ENCODE data around the gene DLG2. TPM values are rescaled to one million over a fixed set of nuclear protein-coding genes. Genes with fewer than 3 reads are reported as not detected.

Gene DLG2
- total RNA-seq, 4 donors from 2014 or later = 7.3 to 14.1 (median 11.1) TPM

DNA sequence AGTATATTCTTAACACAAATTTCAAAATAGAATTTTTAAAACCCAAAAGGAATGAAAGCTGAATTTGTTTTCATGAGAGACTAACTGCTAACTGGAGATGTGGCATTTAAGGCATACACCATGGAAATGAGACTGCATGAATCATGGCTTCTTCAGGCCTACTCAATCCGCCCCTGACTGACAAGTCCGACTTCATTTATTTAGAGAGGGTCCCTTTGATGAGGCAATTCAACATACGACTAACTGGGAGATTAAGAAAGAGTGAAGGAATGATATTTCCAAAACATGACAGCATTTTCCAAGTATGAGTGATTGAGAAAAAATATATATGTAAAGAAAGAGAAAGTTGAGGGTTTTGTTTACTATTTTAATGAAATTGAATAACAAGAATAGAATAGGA lies 720.1 kb downstream of the DLG2 start:
- intact Hi-C loops (cut with DNase I) = no loop called here
- WGBS = 53% methylated on average over 3 of the region's 3 CpGs

DNA sequence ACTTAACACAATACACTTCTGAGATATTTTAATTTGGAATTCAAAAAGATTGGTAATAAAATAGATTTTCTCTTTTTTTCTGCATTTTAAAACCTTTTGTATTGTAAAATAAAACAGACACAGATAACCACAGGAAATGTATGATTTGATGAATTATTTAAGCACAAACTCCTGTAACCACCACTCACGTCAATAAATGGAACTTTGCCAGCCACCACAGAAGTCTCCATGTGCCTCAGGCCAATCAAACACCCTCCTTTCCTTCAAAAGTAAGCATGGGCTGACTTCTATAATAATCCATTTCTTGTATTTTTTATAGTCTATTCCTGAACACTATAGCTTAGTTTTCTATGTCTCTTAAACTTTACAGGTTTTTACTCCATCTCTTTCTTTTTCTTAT lies 721.7 kb downstream of the DLG2 start:
- Histone ChIP-seq H3K4me1 (peaks cover 0 to 4% (median 0%) of the 10 kb centered on the region in 4 donors), H3K36me3 (no peaks in the 10 kb centered on the region), H3K27me3 (no peaks in the 10 kb centered on the region), H3K9me3 (no peaks in the 10 kb centered on the region), H3K4me3 (no peak overlapping the region), H3K27ac (replicated peaks in 1 of 4) (no peak overlapping the region)
- no peak for TF ChIP-seq POLR2AphosphoS5 (IDR thresholded peaks at IDR 0.05)
- no peak for TF ChIP-seq CTCF (IDR thresholded peaks at IDR 0.05)
- TF ChIP-seq POLR2A (IDR thresholded peaks at IDR 0.05; ENCODE audit: low read depth) = no peak
- no peak for TF ChIP-seq EP300 (IDR thresholded peaks at IDR 0.05)
- intact Hi-C loops (cut with DNase I) = no loop called here
- 6% methylated on average over 1 of the region's 1 CpG for WGBS
- DNase-seq (ENCODE audit: extremely low spot score) = no peak

More for the DNA sequence above, 720.1 kb downstream of the DLG2 start:
- H3K4me3 ChIP-seq = no peak overlapping the region
- no peak for DNase-seq (ENCODE audit: extremely low spot score)
- H3K36me3 ChIP-seq = no peaks in the 10 kb centered on the region
- no peaks in the 10 kb centered on the region for H3K27me3 ChIP-seq
- no peaks in the 10 kb centered on the region for H3K9me3 ChIP-seq
- peaks cover 0 to 4% (median 0%) of the 10 kb centered on the region in 4 donors for H3K4me1 ChIP-seq
- no peak overlapping the region for H3K27ac ChIP-seq (replicated peaks in 1 of 4)
- TF ChIP-seq CTCF (IDR thresholded peaks at IDR 0.05) = no peak
- TF ChIP-seq POLR2AphosphoS5 (IDR thresholded peaks at IDR 0.05) = no peak
- TF ChIP-seq EP300 (IDR thresholded peaks at IDR 0.05) = no peak
- no peak for TF ChIP-seq POLR2A (IDR thresholded peaks at IDR 0.05; ENCODE audit: low read depth)

- no peak for DNase-seq (ENCODE audit: extremely low spot score)
- WGBS = 78% methylated on average over 3 of the region's 3 CpGs
- no peak overlapping the region for H3K4me3 ChIP-seq
- H3K36me3 ChIP-seq = no peaks in the 10 kb centered on the region
- H3K9me3 ChIP-seq = no peaks in the 10 kb centered on the region
- H3K27ac ChIP-seq (replicated peaks in 1 of 4) = no peak overlapping the region
- intact Hi-C loops (cut with DNase I) = no loop called here
- H3K4me1 ChIP-seq = peaks cover 0 to 4% (median 0%) of the 10 kb centered on the region in 4 donors
- TF ChIP-seq POLR2A (IDR thresholded peaks at IDR 0.05; ENCODE audit: low read depth) (no peak), CTCF (IDR thresholded peaks at IDR 0.05) (no peak), EP300 (IDR thresholded peaks at IDR 0.05) (no peak), POLR2AphosphoS5 (IDR thresholded peaks at IDR 0.05) (no peak)
- no peaks in the 10 kb centered on the region for H3K27me3 ChIP-seq
Observed at GRCh38 chr11:84902445-84902844, 724.7 kb downstream of the DLG2 start.

DNA sequence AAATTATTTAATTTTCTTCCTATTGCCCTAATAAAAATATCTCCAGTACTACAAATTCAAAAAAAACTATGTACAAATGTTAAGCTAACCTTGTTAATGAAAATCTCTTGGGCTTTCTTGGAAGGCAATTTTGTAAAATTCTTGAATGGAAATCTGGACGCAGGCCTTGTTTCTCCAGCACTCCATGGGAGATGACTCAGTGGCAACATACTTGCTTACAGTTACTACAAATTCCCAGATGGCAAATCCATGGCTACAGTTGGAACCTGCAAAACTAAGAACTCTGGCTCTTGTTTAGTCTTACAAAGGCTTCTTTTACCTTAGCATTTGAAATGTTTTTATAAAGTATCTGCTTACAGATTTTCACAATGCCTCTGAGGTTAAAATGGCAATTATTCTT lies 725.2 kb downstream of the DLG2 start:
- Histone ChIP-seq H3K36me3 (no peaks in the 10 kb centered on the region), H3K4me3 (no peak overlapping the region), H3K27me3 (no peaks in the 10 kb centered on the region), H3K9me3 (no peaks in the 10 kb centered on the region), H3K27ac (replicated peaks in 1 of 4) (no peak overlapping the region), H3K4me1 (peaks cover 0 to 4% (median 0%) of the 10 kb centered on the region in 4 donors)
- intact Hi-C loops (cut with DNase I) = no loop called here
- no peak for DNase-seq (ENCODE audit: extremely low spot score)
- WGBS = 47% methylated on average over 1 of the region's 1 CpG
- TF ChIP-seq POLR2AphosphoS5 (IDR thresholded peaks at IDR 0.05) = no peak
- TF ChIP-seq POLR2A (IDR thresholded peaks at IDR 0.05; ENCODE audit: low read depth) = no peak
- no peak for TF ChIP-seq CTCF (IDR thresholded peaks at IDR 0.05)
- TF ChIP-seq EP300 (IDR thresholded peaks at IDR 0.05) = no peak

DNA sequence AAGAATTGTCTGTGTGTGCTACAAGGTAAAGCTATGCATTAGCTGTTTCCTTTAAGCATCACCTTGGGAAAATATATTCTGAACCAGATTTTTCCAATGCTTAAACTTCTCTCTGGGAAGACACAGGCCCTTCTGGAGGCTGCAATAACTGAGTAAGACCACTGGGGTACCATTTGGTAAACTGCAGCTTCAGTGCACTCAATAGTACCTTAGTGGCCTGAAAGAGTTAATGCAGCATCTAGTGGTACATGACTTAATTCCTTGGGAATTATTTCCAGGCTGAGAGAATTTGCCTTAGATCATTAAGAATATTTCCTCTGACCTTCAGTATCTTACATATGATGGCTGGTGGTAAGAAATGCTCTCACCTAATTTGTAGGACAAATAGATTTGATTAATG lies 727.4 kb downstream of the DLG2 start:
- Histone ChIP-seq H3K27ac (replicated peaks in 1 of 4) (no peak overlapping the region), H3K27me3 (no peaks in the 10 kb centered on the region), H3K36me3 (no peaks in the 10 kb centered on the region), H3K4me3 (no peak overlapping the region), H3K9me3 (no peaks in the 10 kb centered on the region), H3K4me1 (peaks cover 0 to 4% (median 0%) of the 10 kb centered on the region in 4 donors)
- intact Hi-C loops (cut with DNase I) = no loop called here
- DNase-seq (ENCODE audit: extremely low spot score) = no peak
- no peak for TF ChIP-seq POLR2A (IDR thresholded peaks at IDR 0.05; ENCODE audit: low read depth)
- no peak for TF ChIP-seq EP300 (IDR thresholded peaks at IDR 0.05)
- no peak for TF ChIP-seq CTCF (IDR thresholded peaks at IDR 0.05)
- TF ChIP-seq POLR2AphosphoS5 (IDR thresholded peaks at IDR 0.05) = no peak
